ENCODE results near the gene PCBP3. TPM values are rescaled to one million over a fixed set of nuclear protein-coding genes. Genes with fewer than 3 reads are reported as not detected.

The PCBP3 gene
- total RNA-seq, 1 experiment from 2014 or later, result not detected

GRCh38 chr21:45862543-45863207, 219.2 kb downstream of the PCBP3 start:
- Histone ChIP-seq H3K4me3 (ENCODE audit: low read depth in 2 of 2, low read length in 2 of 2) (no peak overlapping the region), H3K27ac (ENCODE audit: low read length) (no peak overlapping the region), H3K4me1 (ENCODE audit: control insufficient read depth, insufficient read depth, low read length) (no peaks in the 10 kb centered on the region), H3K9me3 (ENCODE audit: control insufficient read depth, insufficient read depth, low read depth, low read length) (no peaks in the 10 kb centered on the region), H3K27me3 (ENCODE audit: control insufficient read depth, insufficient read depth, low read length) (no peaks in the 10 kb centered on the region; the same call in 1 of the 2 replicates), H3K36me3 (ENCODE audit: control insufficient read depth, insufficient read depth, low read length) (no peaks in the 10 kb centered on the region)
- TF ChIP-seq POLR2AphosphoS5 (IDR thresholded peaks at IDR 0.05; ENCODE audit: low read depth, low read length), result no peak
- TF ChIP-seq SIN3A (IDR thresholded peaks at IDR 0.05; ENCODE audit: borderline replicate concordance, insufficient read depth, low read depth, low read length), result no peak
- no peak for TF ChIP-seq TCF7L2 (IDR thresholded peaks at IDR 0.05; ENCODE audit: low read depth, low read length)
- TF ChIP-seq, protein P1, sequence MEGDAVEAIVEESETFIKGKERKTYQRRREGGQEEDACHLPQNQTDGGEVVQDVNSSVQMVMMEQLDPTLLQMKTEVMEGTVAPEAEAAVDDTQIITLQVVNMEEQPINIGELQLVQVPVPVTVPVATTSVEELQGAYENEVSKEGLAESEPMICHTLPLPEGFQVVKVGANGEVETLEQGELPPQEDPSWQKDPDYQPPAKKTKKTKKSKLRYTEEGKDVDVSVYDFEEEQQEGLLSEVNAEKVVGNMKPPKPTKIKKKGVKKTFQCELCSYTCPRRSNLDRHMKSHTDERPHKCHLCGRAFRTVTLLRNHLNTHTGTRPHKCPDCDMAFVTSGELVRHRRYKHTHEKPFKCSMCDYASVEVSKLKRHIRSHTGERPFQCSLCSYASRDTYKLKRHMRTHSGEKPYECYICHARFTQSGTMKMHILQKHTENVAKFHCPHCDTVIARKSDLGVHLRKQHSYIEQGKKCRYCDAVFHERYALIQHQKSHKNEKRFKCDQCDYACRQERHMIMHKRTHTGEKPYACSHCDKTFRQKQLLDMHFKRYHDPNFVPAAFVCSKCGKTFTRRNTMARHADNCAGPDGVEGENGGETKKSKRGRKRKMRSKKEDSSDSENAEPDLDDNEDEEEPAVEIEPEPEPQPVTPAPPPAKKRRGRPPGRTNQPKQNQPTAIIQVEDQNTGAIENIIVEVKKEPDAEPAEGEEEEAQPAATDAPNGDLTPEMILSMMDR (IDR thresholded peaks at IDR 0.05), result no peak
- no peak for TF ChIP-seq REST (IDR thresholded peaks at IDR 0.05; ENCODE audit: insufficient read depth in 1 of 2, low read depth in 2 of 2, low read length in 1 of 2)
- POLR2A ChIA-PET, result no interaction called here
- no TSS peak for BruUV-seq (replicated peaks)
- intact Hi-C loops (cut with micrococcal nuclease; ENCODE audit: unreplicated experiment) (no loop called here), in situ Hi-C loops (cut with HindIII; ENCODE audit: low pct_unique_long_range_greater_than_20kb, low sequenced_read_pairs) (no loop called here)
- CTCF ChIA-PET, result interaction anchor here (0.8 kb wide), 1 partner anchor 222 kb away, joined by 3 read pairs; no protein-coding TSS in a partner anchor
- DNase-seq (ENCODE audit: low read depth, low spot score), result no peak
- ATAC-seq, result no peak

DNA sequence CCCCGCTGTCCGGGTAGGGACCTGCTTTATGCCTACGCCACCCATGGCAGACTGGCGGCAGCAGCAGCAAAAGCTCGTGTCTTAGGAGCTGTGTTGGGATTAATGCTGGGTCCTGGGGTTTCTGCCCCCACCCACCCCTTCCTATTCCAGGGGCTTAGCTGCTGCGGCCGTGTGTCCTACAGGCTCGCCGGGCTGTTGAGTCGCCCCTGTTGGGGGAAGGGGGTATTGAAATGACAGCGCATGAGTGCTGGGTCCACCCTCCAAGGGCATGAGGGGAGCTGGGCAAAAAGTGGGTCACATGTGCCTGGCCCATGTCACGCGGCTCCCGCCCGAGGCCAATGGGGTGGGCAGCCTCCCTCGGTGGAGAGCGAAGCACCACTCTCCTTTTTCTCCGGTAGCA, 219.7 kb downstream of the PCBP3 start:
- POLR2A ChIA-PET, result no interaction called here

More for the DNA sequence above, 219.7 kb downstream of the PCBP3 start:
- Histone ChIP-seq H3K4me1 (ENCODE audit: control insufficient read depth, insufficient read depth, low read length) (no peaks in the 10 kb centered on the region), H3K9me3 (ENCODE audit: control insufficient read depth, insufficient read depth, low read depth, low read length) (no peaks in the 10 kb centered on the region), H3K36me3 (ENCODE audit: control insufficient read depth, insufficient read depth, low read length) (no peaks in the 10 kb centered on the region), H3K4me3 (ENCODE audit: low read depth in 2 of 2, low read length in 2 of 2) (no peak overlapping the region), H3K27me3 (ENCODE audit: control insufficient read depth, insufficient read depth, low read length) (no peaks in the 10 kb centered on the region; the same call in 1 of the 2 replicates), H3K27ac (ENCODE audit: low read length) (no peak overlapping the region)
- intact Hi-C loops (cut with micrococcal nuclease; ENCODE audit: unreplicated experiment) (no loop called here), in situ Hi-C loops (cut with HindIII; ENCODE audit: low pct_unique_long_range_greater_than_20kb, low sequenced_read_pairs) (no loop called here)
- BruUV-seq (replicated peaks), result no TSS peak
- CTCF ChIA-PET, result no interaction called here
- TF ChIP-seq, protein P1 (IDR thresholded peaks at IDR 0.05), result no peak
- TF ChIP-seq SIN3A (IDR thresholded peaks at IDR 0.05; ENCODE audit: borderline replicate concordance, insufficient read depth, low read depth, low read length), result no peak
- no peak for TF ChIP-seq TCF7L2 (IDR thresholded peaks at IDR 0.05; ENCODE audit: low read depth, low read length)
- no peak for TF ChIP-seq REST (IDR thresholded peaks at IDR 0.05; ENCODE audit: insufficient read depth in 1 of 2, low read depth in 2 of 2, low read length in 1 of 2)
- no peak for TF ChIP-seq POLR2AphosphoS5 (IDR thresholded peaks at IDR 0.05; ENCODE audit: low read depth, low read length)
- no peak for DNase-seq (ENCODE audit: low read depth, low spot score)
- ATAC-seq, result no peak

Data from Panc1 (cell line).